ENCODE results near the gene ZNG1C.
"Not testable (repeated sequence)": the region's sequence is repeated elsewhere in the genome, so short reads cannot be mapped to it uniquely, and the experiment has no call there.

The ZNG1C gene

DNA sequence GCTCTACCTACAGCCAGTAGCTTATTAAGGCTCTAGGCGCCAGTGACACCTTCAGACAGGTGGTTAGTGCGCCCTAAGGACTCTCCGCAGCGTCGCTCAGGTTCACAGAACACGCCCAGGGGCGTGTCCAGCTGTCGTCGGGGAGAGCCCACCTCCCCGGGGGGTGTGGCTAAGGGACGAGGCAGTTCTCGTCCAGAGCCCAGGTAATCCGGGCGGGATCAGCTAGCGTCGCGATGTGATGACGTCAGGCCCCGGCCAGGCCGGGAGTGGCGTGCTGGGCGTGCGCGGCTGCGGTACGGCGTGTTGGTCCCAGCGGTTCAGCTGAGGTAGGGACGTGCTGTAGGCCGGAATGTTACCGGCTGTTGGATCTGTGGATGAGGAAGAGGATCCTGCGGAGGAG is at the start of gene ZNG1C:
TSS of gene ZNG1C (plus strand) at position 301 of the 400 bp plus-strand sequence. CDS start at position 350, 49 bp downstream.
- not testable (repeated sequence) for DNase-seq (ENCODE audit: extremely low read depth in 1 of 2, low read depth in 1 of 2)

DNA sequence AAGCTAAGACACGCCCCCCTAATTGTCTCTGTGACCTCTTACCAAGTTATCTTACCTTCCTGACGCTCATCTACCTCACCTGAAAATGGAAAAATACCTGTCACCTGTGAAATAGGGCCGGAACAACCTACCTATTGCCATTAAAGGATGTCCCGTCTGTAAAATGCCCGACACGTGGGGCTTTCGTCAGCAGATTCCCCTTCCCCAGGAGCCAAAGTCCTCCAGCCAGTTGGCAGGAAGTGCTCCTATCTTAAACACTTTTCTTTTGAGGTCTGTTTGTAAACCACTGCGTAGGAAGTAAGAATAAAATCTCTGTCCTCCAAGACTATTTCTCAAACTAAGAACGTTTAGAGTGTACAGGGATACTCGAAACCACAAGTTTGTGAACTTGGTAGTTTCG is 654 bp downstream of the ZNG1C start:
- not testable (repeated sequence) for DNase-seq (ENCODE audit: extremely low read depth in 1 of 2, low read depth in 1 of 2)

GRCh38 chr9:68281041-68281440 is 39.3 kb downstream of the ZNG1C start:
- DNase-seq (ENCODE audit: extremely low read depth in 1 of 2, low read depth in 1 of 2): not testable (repeated sequence)

GRCh38 chr9:68302567-68302966 is 60.8 kb downstream of the ZNG1C start, which contains the start of gene FOXD4L3:
FOXD4L3 (plus strand) TSS chr9:68302867; CDS start chr9:68302952, 85 bp downstream.
- not testable (repeated sequence) for DNase-seq (ENCODE audit: extremely low read depth in 1 of 2, low read depth in 1 of 2)

- not testable (repeated sequence) for DNase-seq (ENCODE audit: extremely low read depth in 1 of 2, low read depth in 1 of 2)
These were observed 62.0 kb downstream of the ZNG1C start for GRCh38 chr9:68303771-68304170.

GRCh38 chr9:68304212-68304611 is 62.4 kb downstream of the ZNG1C start:
- DNase-seq (ENCODE audit: extremely low read depth in 1 of 2, low read depth in 1 of 2): not testable (repeated sequence)

GRCh38 chr9:68304777-68305176 is 63.0 kb downstream of the ZNG1C start:
- not testable (repeated sequence) for DNase-seq (ENCODE audit: extremely low read depth in 1 of 2, low read depth in 1 of 2)

DNA sequence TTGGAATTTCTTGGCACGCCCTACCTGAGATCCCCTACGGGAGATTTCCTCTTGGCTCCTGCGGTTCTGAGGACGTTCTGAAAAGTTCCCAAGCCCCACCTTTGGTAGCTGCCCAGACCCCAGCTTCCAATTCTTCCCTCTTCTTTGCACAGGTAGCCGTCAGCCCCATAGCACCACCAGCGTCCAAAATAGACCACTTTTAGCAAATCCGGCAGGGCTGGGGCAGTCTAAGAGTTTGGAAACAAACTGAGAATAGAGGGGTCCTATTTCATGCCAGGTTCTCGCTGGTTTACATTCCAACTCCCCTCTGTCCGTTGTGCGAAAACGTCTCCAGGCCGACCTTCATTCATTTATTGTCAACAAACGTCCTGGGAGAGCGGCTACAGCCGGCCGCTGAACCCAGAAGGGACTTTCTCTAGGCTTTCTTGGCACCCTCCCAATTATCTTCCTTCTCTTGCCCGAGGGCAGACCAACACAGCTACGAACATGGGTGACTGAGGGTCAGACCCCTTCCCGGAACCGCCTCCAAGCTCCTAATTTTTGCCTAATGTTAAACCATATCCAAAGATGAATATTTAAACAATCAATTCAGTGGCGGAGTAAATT is 64.0 kb downstream of the ZNG1C start:
- DNase-seq (ENCODE audit: extremely low read depth in 1 of 2, low read depth in 1 of 2): not testable (repeated sequence)

DNA sequence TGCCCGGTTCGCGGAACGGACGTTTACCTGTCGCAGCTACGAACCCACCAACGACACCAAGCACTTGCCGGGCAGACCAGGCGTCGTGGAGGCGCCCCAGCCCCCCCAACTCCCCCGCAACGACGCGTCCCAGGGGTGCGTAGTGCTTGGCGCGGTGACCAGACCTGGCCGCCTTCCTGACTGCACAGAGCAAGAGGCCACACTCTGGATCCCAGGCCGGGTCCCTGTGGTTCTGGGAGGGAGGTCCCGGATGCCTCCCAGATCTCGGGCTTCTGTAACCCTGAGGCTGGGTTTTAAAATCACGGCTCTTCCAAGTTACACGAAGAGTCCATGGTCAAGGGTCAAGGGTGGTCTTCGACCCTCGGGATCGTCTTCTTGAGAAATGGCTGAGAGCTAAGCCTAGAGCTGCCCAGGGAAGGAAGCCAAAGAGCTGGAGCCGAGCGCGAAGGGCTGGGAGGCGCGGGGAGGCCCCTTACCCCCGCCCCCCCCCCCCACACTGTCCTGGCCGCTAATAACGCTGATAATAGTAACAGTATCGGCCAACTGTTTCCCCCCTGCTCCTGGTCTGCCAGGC is 64.7 kb downstream of the ZNG1C start:
- DNase-seq (ENCODE audit: extremely low read depth in 1 of 2, low read depth in 1 of 2): not testable (repeated sequence)

DNA sequence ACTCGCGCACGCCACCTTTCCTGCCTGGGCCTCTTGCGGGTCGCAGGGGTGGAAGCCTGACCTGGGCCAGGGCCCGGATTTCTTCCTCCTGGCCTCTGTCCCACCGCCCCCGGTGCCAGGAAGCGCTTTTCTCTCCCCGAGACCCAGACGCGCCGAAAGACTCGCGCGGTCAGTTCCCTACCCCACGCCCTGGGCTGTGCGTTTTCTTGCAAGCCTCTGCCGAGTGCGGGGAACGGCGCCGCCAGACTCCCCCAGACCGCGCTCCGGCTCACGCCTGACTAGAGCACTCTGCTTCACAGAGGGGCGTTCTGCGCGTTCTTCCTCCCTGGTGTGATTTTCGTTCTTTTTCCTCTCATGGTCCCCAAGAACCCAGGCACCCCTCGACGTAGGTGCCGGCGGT is 65.3 kb downstream of the ZNG1C start:
- not testable (repeated sequence) for DNase-seq (ENCODE audit: extremely low read depth in 1 of 2, low read depth in 1 of 2)

- DNase-seq (ENCODE audit: extremely low read depth in 1 of 2, low read depth in 1 of 2): not testable (repeated sequence)
These were observed 65.9 kb downstream of the ZNG1C start for GRCh38 chr9:68307654-68308053.

- not testable (repeated sequence) for DNase-seq (ENCODE audit: extremely low read depth in 1 of 2, low read depth in 1 of 2)
These were observed 69.4 kb downstream of the ZNG1C start for GRCh38 chr9:68311208-68311607.

DNA sequence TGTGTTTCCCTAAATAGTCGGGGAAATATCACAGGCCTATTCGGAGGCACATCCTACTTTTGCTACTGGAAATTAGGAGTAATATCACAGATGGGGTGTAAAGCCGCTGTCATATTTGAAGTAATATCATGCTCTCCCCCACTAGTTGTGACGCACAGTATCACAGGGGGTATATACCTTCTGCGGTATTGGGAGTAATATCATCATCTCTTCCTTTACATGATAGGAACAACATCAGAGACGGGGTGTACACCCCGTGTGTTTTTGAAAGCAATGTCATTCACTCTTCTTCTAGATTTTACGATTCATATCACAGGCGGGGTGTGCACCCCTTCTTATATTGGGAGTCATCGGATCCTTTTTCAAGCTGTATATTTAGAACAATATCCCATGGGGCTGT is 76.4 kb downstream of the ZNG1C start:
- DNase-seq (ENCODE audit: extremely low read depth in 1 of 2, low read depth in 1 of 2): not testable (repeated sequence)

DNA sequence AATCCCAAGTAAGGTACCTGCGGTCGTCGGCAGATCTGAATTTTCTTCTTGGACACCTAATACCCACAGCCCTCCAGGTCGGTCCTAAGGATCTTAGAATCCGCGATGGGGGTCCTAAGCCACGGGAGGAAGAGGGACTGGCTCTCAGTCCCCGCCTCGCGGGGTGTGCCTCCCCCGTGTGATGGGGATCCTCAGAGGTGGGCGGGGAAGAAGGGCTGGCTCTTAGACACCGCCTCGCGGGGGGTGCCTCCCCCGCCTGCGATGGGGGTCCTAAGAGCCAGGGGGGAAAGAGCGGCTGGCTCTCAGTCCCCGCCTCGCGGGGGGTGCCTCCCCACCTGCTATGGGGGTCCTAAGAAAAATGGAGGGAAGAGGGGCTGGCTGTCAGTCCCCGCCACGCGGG is 82.0 kb downstream of the ZNG1C start:
- DNase-seq (ENCODE audit: extremely low read depth in 1 of 2, low read depth in 1 of 2): not testable (repeated sequence)

GRCh38 chr9:68324518-68324917 is 82.7 kb downstream of the ZNG1C start:
- DNase-seq (ENCODE audit: extremely low read depth in 1 of 2, low read depth in 1 of 2): not testable (repeated sequence)

DNA sequence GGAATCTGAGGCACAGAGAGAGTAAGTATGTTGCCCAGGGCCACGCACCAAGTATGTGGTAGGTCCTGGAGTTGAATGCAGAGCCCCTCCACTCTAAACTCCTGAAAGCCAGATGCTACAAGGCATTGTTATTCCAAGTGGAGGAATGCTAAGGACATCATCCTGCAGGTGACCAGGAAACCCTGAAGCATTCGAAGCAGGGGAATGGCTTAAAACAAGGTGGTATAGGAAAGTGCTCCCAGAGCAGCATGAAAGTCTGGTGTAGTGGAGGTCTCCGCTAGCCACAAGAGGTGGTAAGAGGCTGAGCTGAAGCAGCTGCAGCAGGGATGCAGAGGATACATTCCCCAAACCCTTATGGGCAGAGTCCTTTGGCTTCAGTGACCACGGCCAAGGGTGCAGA is 87.3 kb downstream of the ZNG1C start:
- DNase-seq (ENCODE audit: extremely low read depth in 1 of 2, low read depth in 1 of 2): not testable (repeated sequence)

DNA sequence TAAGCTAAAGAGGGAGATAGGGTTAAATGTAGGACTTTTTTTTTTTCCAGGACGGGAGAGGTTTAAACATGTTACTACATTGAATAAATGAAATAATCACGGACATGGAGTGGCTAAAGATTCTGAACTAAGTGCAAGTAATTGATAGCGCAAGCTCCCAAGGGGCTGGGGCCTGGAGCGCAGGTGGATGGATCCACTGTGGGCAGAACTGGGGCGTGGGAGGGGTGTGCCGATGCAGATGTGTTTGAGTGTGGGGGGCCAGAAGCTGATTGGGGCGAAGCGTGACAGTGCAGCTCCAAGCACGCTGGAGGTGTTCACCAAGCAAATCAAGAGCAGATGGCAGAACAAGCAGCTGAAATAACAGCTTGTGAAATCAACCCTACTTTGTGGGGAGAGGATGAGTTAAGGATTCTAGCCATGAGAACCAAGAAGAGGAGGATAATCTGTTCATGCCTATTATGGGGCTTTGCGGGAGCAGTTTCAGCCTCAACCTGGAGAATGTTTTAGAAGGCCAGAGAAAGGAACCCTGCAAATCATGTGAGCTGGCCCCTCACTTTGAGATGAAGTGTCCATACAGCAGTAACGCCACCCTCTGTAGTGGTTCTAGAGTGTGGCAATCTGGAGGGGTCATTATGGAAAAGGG is 88.9 kb downstream of the ZNG1C start:
- not testable (repeated sequence) for DNase-seq (ENCODE audit: extremely low read depth in 1 of 2, low read depth in 1 of 2)

GRCh38 chr9:68332122-68332521 is 90.3 kb downstream of the ZNG1C start:
- not testable (repeated sequence) for DNase-seq (ENCODE audit: extremely low read depth in 1 of 2, low read depth in 1 of 2)

GRCh38 chr9:68335935-68336334 is 94.2 kb downstream of the ZNG1C start:
- DNase-seq (ENCODE audit: extremely low read depth in 1 of 2, low read depth in 1 of 2): not testable (repeated sequence)

DNA sequence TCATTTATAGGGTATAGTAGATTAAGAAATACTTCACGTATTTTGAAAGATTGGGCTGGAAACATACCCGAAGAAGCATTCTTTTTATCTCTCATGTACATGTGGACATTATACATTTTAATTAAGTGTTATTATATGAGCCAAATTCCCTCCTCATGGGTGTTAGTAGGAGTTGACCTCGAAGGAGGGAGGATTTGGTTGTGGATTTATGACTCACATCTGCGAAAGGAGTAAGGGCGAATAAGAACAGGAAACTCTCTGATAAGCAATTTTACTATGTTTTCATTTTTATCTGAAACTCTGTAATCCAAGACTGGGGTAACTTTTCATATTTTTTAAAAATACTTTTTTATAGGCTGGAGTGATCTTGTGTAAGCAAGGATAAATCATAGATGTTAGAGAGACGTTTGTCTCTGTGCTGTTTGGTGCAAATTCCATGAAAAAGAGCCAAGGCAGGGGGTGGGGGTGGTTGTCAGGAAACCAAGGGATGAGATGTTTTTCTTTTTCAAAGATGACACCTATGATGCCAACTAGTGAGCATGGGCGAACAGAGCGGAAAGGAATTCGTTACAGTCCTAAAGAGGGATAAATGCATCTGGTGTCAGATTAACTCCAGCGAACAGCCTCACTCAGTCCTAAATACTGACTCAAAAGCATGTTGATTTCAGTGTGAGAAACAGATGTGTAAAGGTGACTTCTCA is 95.0 kb downstream of the ZNG1C start:
- DNase-seq (ENCODE audit: extremely low read depth in 1 of 2, low read depth in 1 of 2): not testable (repeated sequence)

DNA sequence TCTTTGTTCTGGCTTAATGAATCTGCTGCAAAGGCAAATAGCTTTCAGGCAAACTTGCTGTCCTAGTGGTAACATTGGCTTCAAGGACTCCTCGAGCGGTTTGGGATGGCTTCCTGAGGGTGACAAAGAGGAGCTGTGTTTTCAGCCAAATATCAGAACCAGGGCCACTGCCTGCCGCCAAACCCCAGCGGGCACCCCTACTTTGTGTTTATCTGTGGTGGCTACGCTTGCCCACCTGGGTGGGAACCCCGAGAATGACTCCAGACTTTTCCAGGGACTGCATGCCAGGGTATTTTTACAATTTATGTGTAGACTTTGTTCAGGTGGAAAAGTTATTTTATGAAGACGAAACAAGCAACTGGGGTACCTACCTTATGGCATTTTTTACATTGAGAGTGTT is 96.2 kb downstream of the ZNG1C start:
- not testable (repeated sequence) for DNase-seq (ENCODE audit: extremely low read depth in 1 of 2, low read depth in 1 of 2)

Measured in stimulated activated CD8-positive, alpha-beta memory T cell treated with anti-CD3 and anti-CD28 coated beads, Interleukin-7, amount 100 ng/mL, for 48 hours (primary cell).